SJSA1 (cell line): ENCODE results near the gene ROR1. TPM values are rescaled to one million over a fixed set of nuclear protein-coding genes. Genes with fewer than 3 reads are reported as not detected.

ENCODE experiments used
- DNase-seq, 2 experiments: peaks; one replicate each; pipeline ENCODE4 v3.0.0-alpha.2; 2015 to 2020; ENCODE audit warnings: low spot score in 2 of 2, low read depth in 1 of 2
- H3K27ac ChIP-seq: fragments of 250-450 bp; sonication (Bioruptor Pico); 2 replicates; pipeline ENCODE4 v1.5.1; 2020; ENCODE audit warnings: mild to moderate bottlenecking, moderate library complexity
- H3K27me3 ChIP-seq: fragments of 250-450 bp; sonication (Bioruptor Pico); replicated peaks from 2 replicates; pipeline ENCODE4 v1.5.1; 2020; ENCODE audit warnings: mild to moderate bottlenecking, moderate library complexity
- H3K36me3 ChIP-seq: fragments of 250-450 bp; sonication (Bioruptor Pico); 2 replicates; pipeline ENCODE4 v1.5.1; 2020; ENCODE audit warnings: mild to moderate bottlenecking
- H3K4me1 ChIP-seq: fragments of 250-450 bp; sonication (Bioruptor Pico); replicated peaks from 2 replicates; pipeline ENCODE4 v1.6.1; 2021; ENCODE audit warnings: mild to moderate bottlenecking
- H3K4me3 ChIP-seq: fragments of 250-450 bp; sonication (Bioruptor Pico); 2 replicates; pipeline ENCODE4 v1.5.1; 2020; ENCODE audit warnings: mild to moderate bottlenecking
- H3K9me3 ChIP-seq: fragments of 250-450 bp; sonication (Bioruptor Pico); replicated peaks from 2 replicates; pipeline ENCODE4 v1.5.1; 2020; ENCODE audit warnings: mild to moderate bottlenecking
- total RNA-seq: library from RNA; depleted of rRNA; stranded (reverse); fragments of >200 nt; shearing (Covaris generic); gene quantifications from 2 replicates; pipeline ENCODE4 v1.2.3, GENCODE V29; 2014

The ROR1 gene
- total RNA-seq, 1 experiment from 2014 or later: 19.7 TPM

- Histone ChIP-seq H3K4me3 (no peak overlapping the region), H3K27ac (no peak overlapping the region), H3K36me3 (no peaks in the 10 kb centered on the region), H3K27me3 (no peaks in the 10 kb centered on the region), H3K4me1 (0 out of 2 replicates have a peak, but pooled peaks cover 3% of the 10 kb centered on the region), H3K9me3 (no peaks in the 10 kb centered on the region)
- no peak for DNase-seq
These were observed 73.6 kb downstream of the ROR1 start for GRCh38 chr1:63847308-63847910.

GRCh38 chr1:63848733-63849132 is 74.9 kb downstream of the ROR1 start:
- Histone ChIP-seq H3K4me3 (no peak overlapping the region), H3K4me1 (0 out of 2 replicates have a peak, but pooled peaks cover 3% of the 10 kb centered on the region), H3K9me3 (no peaks in the 10 kb centered on the region), H3K27me3 (no peaks in the 10 kb centered on the region), H3K36me3 (no peaks in the 10 kb centered on the region), H3K27ac (no peak overlapping the region)
- DNase-seq: no peak

- Histone ChIP-seq H3K27ac (no peak overlapping the region), H3K9me3 (no peaks in the 10 kb centered on the region), H3K27me3 (no peaks in the 10 kb centered on the region), H3K4me3 (no peak overlapping the region), H3K4me1 (0 out of 2 replicates have a peak, but pooled peaks cover 3% of the 10 kb centered on the region), H3K36me3 (no peaks in the 10 kb centered on the region)
- no peak for DNase-seq
These were observed 75.3 kb downstream of the ROR1 start for GRCh38 chr1:63849149-63849548.

- Histone ChIP-seq H3K4me3 (no peak overlapping the region), H3K9me3 (no peaks in the 10 kb centered on the region), H3K27me3 (no peaks in the 10 kb centered on the region), H3K27ac (no peak overlapping the region), H3K36me3 (no peaks in the 10 kb centered on the region), H3K4me1 (no peaks in the 10 kb centered on the region)
- DNase-seq: no peak
These were observed 80.3 kb downstream of the ROR1 start for GRCh38 chr1:63854091-63854490.

- Histone ChIP-seq H3K36me3 (no peaks in the 10 kb centered on the region), H3K4me3 (no peak overlapping the region), H3K27ac (no peak overlapping the region), H3K27me3 (no peaks in the 10 kb centered on the region), H3K9me3 (no peaks in the 10 kb centered on the region), H3K4me1 (no peaks in the 10 kb centered on the region)
- no peak for DNase-seq
These were observed 82.1 kb downstream of the ROR1 start for GRCh38 chr1:63855942-63856341.

GRCh38 chr1:63856924-63857323 is 83.1 kb downstream of the ROR1 start:
- H3K4me1 ChIP-seq: no peaks in the 10 kb centered on the region
- H3K27me3 ChIP-seq: no peaks in the 10 kb centered on the region
- no peak overlapping the region for H3K4me3 ChIP-seq
- H3K9me3 ChIP-seq: no peaks in the 10 kb centered on the region
- no peak for DNase-seq
- H3K27ac ChIP-seq: no peak overlapping the region
- no peaks in the 10 kb centered on the region for H3K36me3 ChIP-seq

GRCh38 chr1:63857478-63857877 is 83.7 kb downstream of the ROR1 start:
- no peaks in the 10 kb centered on the region for H3K27me3 ChIP-seq
- H3K4me1 ChIP-seq: no peaks in the 10 kb centered on the region
- H3K4me3 ChIP-seq: no peak overlapping the region
- DNase-seq: no peak
- H3K36me3 ChIP-seq: no peaks in the 10 kb centered on the region
- H3K9me3 ChIP-seq: no peaks in the 10 kb centered on the region
- H3K27ac ChIP-seq: no peak overlapping the region

- Histone ChIP-seq H3K4me1 (no peaks in the 10 kb centered on the region), H3K36me3 (no peaks in the 10 kb centered on the region), H3K9me3 (no peaks in the 10 kb centered on the region), H3K4me3 (no peak overlapping the region), H3K27ac (no peak overlapping the region), H3K27me3 (0 out of 2 replicates have a peak, but pooled peaks cover 2% of the 10 kb centered on the region)
- DNase-seq: no peak
These were observed 84.3 kb downstream of the ROR1 start for GRCh38 chr1:63858153-63858552.

GRCh38 chr1:63859480-63860275 is 85.9 kb downstream of the ROR1 start:
- Histone ChIP-seq H3K27ac (no peak overlapping the region), H3K4me1 (no peaks in the 10 kb centered on the region), H3K36me3 (no peaks in the 10 kb centered on the region), H3K9me3 (no peaks in the 10 kb centered on the region), H3K27me3 (0 out of 2 replicates have a peak, but pooled peaks cover 2% of the 10 kb centered on the region), H3K4me3 (no peak overlapping the region)
- DNase-seq: no peak

GRCh38 chr1:63861052-63861691 is 87.4 kb downstream of the ROR1 start:
- no peak overlapping the region for H3K4me3 ChIP-seq
- no peak overlapping the region for H3K27ac ChIP-seq
- no peak for DNase-seq
- no peaks in the 10 kb centered on the region; the same call in 1 of the 2 replicates for H3K4me1 ChIP-seq
- 0 out of 2 replicates have a peak, but pooled peaks cover 2% of the 10 kb centered on the region for H3K27me3 ChIP-seq
- no peaks in the 10 kb centered on the region for H3K9me3 ChIP-seq
- no peaks in the 10 kb centered on the region for H3K36me3 ChIP-seq

- Histone ChIP-seq H3K4me3 (no peak overlapping the region), H3K9me3 (0 out of 2 replicates have a peak, but pooled peaks cover under 1% of the 10 kb centered on the region), H3K27me3 (0 out of 2 replicates have a peak, but pooled peaks cover 2% of the 10 kb centered on the region), H3K27ac (no peak overlapping the region), H3K36me3 (no peaks in the 10 kb centered on the region), H3K4me1 (peaks cover 2% of the 10 kb centered on the region)
- DNase-seq: no peak
These were observed 89.3 kb downstream of the ROR1 start for GRCh38 chr1:63863145-63863544.

- no peak overlapping the region for H3K4me3 ChIP-seq
- H3K27ac ChIP-seq: no peak overlapping the region
- no peak for DNase-seq
- H3K9me3 ChIP-seq: 0 out of 2 replicates have a peak, but pooled peaks cover 4% of the 10 kb centered on the region
- H3K36me3 ChIP-seq: no peaks in the 10 kb centered on the region
- H3K4me1 ChIP-seq: peaks cover 9% of the 10 kb centered on the region
- 0 out of 2 replicates have a peak, but pooled peaks cover 2% of the 10 kb centered on the region for H3K27me3 ChIP-seq
These were observed 90.4 kb downstream of the ROR1 start for GRCh38 chr1:63864224-63864641.

- DNase-seq: no peak
- H3K4me3 ChIP-seq: no peak overlapping the region
- no peak overlapping the region for H3K27ac ChIP-seq
- H3K9me3 ChIP-seq: 0 out of 2 replicates have a peak, but pooled peaks cover 4% of the 10 kb centered on the region
- H3K27me3 ChIP-seq: 0 out of 2 replicates have a peak, but pooled peaks cover 2% of the 10 kb centered on the region
- peaks cover 9% of the 10 kb centered on the region for H3K4me1 ChIP-seq
- H3K36me3 ChIP-seq: no peaks in the 10 kb centered on the region
These were observed 91.7 kb downstream of the ROR1 start for GRCh38 chr1:63865561-63865960.

GRCh38 chr1:63866084-63866483 is 92.3 kb downstream of the ROR1 start:
- 0 out of 2 replicates have a peak, but pooled peaks cover 4% of the 10 kb centered on the region for H3K9me3 ChIP-seq
- H3K36me3 ChIP-seq: no peaks in the 10 kb centered on the region

More at GRCh38 chr1:63866084-63866483, 92.3 kb downstream of the ROR1 start:
- DNase-seq: no peak
- Histone ChIP-seq H3K27me3 (0 out of 2 replicates have a peak, but pooled peaks cover 2% of the 10 kb centered on the region), H3K4me1 (peaks cover 9% of the 10 kb centered on the region), H3K27ac (no peak overlapping the region), H3K4me3 (no peak overlapping the region)
